Activated CD8-positive, alpha-beta memory T cell treated with anti-CD3 and anti-CD28 coated beads, Interleukin-2, amount 50 U/mL, for 24 hours (primary cell): ENCODE measurements around the gene RASSF7.
A peak's percentile ranks its signal among the peaks of the same experiment; 100 is the strongest.
"Not testable (repeated sequence)": the region's sequence is repeated elsewhere in the genome, so short reads cannot be mapped to it uniquely, and the experiment has no call there.

Experiments
- DNase-seq: peaks from one replicate; pipeline ENCODE4 v3.0.0-alpha.2; 2020; ENCODE audit errors: extremely low read depth

RASSF7 gene

GRCh38 chr11:567011-567628, 6.3 kb downstream of the RASSF7 start:
- DNase-seq: no peak

GRCh38 chr11:567629-568292, 7.0 kb downstream of the RASSF7 start:
- no peak for DNase-seq

DNA sequence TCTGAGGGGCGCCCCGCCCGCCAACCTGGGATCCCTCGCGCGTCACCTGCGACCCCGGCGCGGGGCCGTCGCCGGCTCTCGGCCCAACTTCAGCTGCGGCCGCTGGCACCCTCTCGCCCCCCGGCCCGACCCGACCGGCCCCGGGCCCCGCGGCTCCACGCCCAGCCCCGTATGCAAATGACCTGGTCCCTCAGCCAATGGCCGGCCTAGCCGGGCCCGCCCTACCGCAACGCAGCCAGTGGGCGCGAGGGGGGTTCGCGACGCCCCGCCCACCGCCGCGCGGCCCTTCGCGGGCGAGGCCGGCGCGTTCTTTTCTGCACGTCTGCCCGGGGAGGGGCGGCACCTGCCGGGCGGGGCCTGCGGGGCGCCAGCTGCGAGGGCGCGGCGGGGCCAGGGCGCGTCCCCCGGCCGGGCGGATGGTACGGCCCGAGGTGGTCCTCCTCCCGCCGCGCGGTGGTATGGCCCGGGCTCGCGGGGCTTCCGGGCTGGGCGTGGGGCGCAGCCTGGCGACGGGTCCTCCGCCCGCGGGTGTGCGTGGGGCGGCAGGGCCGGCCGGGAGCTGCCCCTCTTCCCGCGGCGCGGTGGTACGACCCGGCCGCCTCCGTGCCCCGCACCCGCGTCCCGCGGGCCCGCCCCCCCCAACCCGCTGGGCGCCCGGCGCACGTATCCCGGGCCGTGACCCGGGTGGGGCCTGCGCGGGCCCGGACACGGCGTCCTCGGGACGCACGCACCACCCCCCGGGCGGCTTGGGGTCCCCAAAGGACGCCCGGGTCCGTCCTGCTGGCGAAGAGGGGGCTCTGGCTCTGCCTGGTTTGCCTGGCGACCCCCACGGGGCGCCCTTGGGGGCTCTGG, 7.8 kb downstream of the RASSF7 start:
- DNase-seq: peak; percentile 66

DNA sequence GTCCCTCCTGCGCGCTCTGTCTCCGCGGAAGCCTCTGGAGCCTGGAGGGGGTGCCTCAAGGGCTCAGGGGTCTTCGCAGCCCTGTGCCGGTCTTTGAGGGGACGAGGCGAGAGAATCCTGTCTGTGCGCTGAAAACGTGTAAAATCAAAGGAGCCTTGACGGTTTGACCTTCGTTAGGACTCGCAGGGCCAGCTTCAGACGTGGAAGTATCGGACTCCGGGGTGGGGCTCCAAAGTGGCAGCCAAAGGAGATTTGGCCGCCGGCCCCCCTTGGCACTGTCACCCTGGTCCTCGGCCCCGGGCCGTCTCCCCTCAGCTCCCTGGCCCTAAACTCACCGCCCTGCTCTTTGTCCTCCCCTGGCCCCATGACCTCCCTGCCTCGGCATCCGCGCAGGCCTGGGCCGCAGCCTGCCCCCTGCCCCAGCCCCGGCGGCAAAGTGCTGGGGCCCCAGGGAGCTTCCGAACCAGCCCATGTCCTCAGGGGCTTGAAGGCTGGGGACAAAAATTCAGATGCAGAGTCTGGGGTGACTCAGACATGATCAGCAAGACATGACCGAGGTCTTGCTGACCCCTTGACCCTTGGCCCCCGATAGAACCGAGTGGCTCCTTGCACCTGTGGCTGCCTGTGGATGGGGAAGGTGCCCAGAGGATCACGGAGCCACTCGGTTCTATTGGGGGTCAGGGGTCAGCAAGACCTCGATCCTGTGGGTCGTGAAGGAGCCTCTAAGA, 8.6 kb downstream of the RASSF7 start:
- no peak for DNase-seq

DNA sequence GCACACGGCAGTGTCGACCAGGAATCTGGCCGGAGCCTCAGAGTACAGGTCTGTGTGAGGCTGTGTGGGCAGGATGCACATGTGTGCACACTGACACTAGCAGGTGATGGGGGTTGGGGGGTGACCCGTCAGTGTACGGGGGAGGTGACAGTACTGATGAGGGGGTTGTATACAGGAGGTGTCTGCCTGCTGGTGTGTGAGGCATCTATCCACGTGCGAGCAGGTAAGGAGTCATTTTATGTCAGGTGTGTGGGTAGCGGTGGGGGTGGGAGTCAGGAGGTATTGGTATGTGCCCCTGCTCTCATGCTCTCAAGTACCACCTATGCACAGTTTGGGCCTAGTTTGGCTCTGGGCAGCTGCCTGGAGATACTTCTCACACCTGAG, 11.0 kb downstream of the RASSF7 start:
- DNase-seq: no peak

DNA sequence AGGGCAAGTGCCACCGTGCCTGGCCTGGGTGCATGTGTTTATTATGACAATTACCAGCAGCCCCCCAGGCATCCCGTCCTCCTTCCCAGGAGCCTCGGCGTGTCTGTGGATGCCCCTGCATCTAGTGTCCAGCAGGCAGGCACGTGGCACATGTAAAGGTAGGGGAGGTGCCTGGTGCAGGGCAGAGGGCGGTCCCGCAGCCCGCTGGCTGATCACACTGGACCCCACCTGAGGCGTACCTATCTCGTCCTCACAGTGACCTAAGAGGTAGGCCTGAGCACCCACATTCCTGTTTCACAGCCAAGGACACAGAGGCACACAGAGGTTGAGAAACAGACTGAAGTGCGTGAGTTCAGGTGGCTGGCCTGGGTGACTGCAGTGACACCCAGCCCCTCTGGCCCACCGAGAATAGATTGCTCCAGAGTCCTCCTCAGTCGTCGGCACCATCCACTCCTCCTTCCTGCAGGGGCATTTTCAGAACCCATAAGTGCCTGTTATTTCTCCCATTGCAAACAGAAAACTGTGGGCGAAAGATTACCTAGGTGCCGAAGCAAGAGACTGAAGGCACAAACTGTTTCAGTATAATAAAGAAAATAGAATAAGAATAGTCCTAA, 12.5 kb downstream of the RASSF7 start:
- no peak for DNase-seq

DNA sequence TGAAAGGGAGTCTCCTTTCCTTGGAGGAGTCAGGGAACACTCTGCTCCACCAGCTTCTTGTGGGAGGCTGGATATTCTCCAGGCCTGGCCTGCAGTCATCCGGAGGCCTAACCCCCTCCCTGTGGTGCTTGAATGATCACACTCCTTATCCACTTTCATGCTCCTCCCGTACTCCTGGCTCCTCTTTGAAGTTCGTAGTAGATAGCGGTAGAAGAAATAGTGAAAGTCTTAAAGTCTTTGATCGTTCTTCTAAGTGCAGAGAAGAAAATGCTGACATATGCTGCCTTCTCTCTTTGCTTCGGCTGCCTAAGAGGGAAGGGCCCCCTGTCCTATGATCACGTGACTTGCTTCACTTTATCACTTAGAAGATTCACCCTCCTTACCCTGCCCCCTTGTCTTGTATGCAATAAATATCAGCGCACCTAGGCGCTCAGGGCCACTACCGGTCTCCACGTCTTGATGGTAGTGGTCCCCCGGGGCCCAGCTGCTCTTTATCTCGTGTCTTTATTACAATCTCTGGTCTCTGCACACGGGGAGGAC, 13.3 kb downstream of the RASSF7 start:
- not testable (repeated sequence) for DNase-seq

GRCh38 chr11:574632-575312, 14.0 kb downstream of the RASSF7 start:
- DNase-seq: no peak

- no peak for DNase-seq
Observed at GRCh38 chr11:575313-575995, 14.7 kb downstream of the RASSF7 start.

DNA sequence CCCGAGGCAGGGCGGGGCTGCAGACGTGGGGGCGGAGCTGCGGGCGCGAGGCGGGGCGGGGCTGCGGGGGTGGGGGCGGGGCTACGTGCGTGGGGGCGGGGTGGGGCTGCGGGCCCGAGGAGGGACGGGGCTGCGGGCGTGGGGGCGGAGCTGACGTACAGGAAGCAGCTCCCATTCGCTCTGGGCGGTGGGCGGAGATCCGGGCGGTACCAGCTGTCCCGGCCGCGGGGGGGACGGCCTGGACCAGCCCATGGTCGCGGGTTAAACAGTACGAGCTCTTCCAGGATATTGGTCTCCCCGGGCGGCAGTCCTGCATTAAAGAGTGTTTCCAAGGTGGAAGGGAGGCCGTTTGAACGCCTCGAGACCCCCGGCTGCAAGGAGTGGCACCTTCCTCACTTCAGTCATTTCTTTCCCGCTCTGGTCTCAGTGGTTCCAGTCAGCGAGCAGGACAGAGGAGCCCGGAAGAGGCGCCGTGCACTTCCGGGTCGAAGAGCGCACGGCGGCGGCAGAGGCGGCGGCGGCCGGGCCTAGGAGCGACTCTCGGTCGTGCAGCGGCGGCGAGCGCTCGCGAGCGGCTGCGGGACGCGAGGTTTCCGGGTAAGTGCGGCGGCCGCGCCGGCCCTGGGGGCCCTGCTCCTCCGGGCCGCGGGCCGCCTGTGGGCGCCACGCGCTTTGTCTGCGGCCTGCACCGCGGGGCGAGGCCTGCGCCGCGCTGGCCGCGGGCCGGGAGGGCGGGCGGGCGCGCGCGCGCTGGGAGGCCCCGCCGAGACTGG, 15.4 kb downstream of the RASSF7 start, which contains the start of gene PHRF1:
PHRF1 (plus strand) TSS at position 475 of the 773 bp plus-strand sequence. CDS start 5,043 bp downstream, outside the sequence.
- peak; percentile 79 for DNase-seq

DNA sequence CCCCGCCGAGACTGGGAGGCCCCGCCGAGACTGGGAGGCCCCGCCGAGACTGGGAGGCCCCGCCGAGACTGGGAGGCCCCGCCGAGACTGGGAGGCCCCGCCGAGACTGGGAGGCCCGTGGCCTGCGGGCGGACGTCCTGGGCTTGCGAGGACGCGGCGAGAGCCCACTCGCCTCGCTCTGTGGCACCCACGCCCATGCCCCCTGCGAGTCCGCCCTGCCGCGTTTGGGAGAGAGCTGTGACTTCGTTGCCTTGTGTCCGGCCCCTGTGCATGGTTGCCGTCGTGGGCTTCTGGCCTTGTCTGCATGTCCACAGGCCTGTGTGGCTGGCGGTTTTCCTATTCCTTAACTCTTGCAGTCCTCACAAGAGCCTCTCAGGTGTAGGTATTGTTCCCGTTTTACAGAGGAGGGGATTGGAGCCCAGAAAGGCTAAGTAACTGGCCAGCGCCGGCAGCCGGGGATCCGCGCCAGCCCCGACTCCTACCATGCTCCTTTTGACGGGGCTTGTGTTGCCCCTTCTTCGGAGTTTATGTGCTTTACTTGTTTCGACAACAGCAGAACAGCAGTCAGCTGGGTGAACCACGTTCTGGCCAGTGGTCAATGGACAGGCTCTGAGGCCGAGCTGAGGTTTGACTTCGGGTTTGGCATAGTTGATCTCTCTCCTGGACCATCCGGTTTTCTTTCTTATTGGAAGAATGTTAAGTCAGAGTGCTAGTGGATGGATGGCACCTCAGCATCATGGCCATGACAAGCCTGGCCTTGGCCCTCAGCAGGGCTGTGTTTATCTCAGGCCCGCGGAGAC, 16.2 kb downstream of the RASSF7 start:
- no peak for DNase-seq

DNA sequence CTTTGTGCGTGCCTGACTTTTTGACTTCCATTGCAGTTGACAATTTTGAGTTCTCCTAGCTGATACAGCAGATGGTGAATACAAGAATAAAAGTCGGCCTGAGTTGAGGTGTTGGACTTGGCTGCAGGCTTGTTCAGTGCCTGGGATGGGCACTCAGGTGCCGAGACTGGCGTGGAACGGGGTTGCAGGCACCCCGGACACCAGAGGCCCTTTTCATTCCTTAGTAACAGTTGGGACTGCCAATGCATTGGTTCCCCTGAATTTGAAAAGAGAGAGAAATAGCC, 16.8 kb downstream of the RASSF7 start:
- no peak for DNase-seq

DNA sequence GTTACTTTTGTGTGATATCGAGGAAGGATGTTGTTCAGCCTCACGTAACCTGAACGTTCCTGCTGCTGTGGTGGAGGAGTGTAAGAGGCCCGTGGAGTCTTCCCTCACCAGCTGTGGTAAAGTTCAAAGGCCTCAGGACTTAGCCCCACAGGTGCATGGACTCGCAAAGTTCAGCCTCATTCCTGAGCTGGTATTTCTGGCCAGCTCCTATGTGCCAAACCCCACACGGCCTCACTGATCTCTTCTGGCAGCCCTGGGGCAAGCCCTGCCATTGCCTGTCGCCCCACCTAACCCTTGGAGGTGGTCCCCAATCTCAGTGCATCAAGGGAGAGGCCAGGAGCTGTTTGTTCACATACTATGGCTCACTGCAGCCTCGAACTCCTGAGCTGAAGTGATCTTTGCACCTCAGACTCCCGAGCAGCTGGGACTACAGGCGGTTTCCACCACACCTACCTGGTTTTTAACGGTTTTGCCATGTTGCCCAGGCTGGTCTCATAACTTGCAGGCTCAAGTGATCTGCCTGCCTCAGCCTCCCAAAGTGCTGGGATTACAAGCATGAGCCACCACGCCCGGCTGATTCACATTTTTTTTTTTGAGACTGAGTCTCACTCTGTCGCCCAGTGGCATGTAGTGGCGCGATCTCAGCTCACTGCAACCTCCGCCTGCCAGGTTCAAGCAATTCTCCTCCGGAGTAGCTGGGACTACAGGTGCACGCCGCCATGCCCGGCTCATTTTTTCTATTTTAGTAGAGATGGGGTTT, 17.7 kb downstream of the RASSF7 start:
- DNase-seq: no peak

DNA sequence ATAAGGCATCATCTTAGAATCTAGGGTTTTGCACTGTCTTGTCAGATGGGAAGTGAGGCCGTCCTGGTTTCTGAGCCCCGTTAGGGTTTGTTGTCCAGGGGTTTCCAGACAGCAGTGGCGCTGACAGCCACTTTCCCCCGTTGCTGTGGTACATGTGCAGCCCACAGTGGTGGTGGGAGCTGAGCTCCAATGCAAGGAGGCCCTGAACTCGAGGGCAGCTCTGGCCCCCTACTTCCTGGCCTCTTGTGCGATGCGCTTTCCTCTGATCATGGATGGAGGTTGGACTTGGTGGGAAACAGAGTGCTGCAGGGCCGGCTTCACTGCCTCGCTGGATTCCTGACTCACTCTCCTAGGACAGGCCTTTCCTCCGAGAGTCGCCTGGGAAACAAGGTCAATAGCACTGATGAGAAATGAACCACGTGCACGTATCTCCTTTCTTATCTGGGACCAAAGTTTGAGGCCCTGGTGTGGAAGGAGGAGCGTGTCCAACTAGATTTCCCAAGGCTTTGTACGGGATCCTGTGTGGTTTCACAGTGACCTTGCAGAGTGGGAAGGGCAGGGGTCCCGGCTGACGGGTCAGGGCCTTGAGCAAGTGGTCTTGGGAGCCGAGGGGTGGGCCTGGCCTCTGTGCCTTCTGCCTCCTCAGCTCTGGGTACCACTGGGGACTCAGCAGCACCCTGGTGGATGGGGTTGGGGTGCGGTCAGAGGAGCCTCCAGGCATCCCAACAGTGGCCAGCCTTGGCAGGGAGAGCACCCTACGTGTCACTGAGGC, 19.2 kb downstream of the RASSF7 start:
- DNase-seq: no peak

GRCh38 chr11:581342-581741, 20.6 kb downstream of the RASSF7 start:
- DNase-seq: no peak

DNA sequence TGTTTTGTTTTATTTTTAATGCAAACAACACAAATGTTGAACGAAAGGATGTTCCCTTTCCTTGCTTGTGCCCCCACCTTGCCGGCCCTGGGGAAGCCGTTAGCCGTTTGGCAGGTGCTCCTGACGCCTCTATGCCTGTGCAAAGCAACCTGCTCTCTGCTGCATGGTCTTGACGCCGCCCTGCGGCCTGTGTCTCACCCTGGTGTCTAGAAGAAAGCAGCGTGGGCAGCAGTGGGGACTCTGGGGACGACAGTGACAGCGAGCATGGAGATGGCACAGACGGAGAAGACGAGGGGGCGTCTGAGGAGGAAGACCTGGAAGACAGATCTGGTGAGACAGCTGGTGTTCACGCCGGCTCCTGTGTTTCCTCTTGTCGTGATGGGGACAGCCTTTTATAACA, 21.0 kb downstream of the RASSF7 start:
- no peak for DNase-seq

GRCh38 chr11:584287-584686, 23.5 kb downstream of the RASSF7 start:
- DNase-seq: no peak
